Cardiac muscle cell (in vitro differentiated cells and primary cell): ENCODE results near the gene GNAS-AS1. TPM values are rescaled to one million over a fixed set of nuclear protein-coding genes. Genes with fewer than 3 reads are reported as not detected.

Experiments used
- DNase-seq, 2 donors: peaks; one replicate each; pipeline versions ENCODE4 v3.0.0 to v3.0.0-alpha.2; 2010 to 2017; ENCODE audit warnings: low read depth in 1 of 2, low spot score in 1 of 2
- H3K27ac ChIP-seq: fragments of 200-600 bp; sonication (generic); 2 replicates; pipeline ENCODE4 v1.5.1; 2016
- H3K27me3 ChIP-seq: fragments of 200-600 bp; sonication (generic); 2 replicates; pipeline ENCODE4 v1.6.0; 2016; ENCODE audit warnings: control low read depth
- H3K36me3 ChIP-seq: fragments of 200-600 bp; sonication (generic); 2 replicates; pipeline ENCODE4 v1.5.1; 2016; ENCODE audit warnings: control low read depth
- H3K4me1 ChIP-seq: fragments of 200-600 bp; sonication (generic); 2 replicates; pipeline ENCODE4 v1.8.1; 2017; ENCODE audit warnings: low read depth, mild to moderate bottlenecking, mixed run types
- H3K4me3 ChIP-seq: fragments of 200-600 bp; sonication (generic); 2 replicates; pipeline ENCODE4 v1.5.1; 2016; ENCODE audit warnings: mild to moderate bottlenecking
- H3K9me3 ChIP-seq: fragments of 200-600 bp; sonication (generic); 2 replicates; pipeline ENCODE4 v1.5.1; 2017; ENCODE audit warnings: low read depth, mild to moderate bottlenecking, control low read depth
- CTCF ChIP-seq: IDR thresholded peaks from 2 replicates; pipeline ENCODE4 v1.5.1; 2012; ENCODE audit warnings: low read depth, mild to moderate bottlenecking, low read length
- polyA plus RNA-seq: library from polyadenylated mRNA; unstranded; fragments of >200 nt; fragmentation: Nextera tagmentation; extraction: Ambion mirVana; gene quantifications from 2 replicates; pipeline ENCODE4 v1.2.1, GENCODE V29; 2016
- total RNA-seq: library from RNA; depleted of rRNA; stranded (reverse); fragments of >200 nt; gene quantifications from 2 replicates; pipeline ENCODE4 v1.2.3, GENCODE V29; 2016

GNAS-AS1 gene
- total and polyA plus RNA-seq, 2 experiments from 2014 or later, result 1.4 to 1.8 TPM

GRCh38 chr20:58896820-58897219, 46.1 kb upstream of the GNAS-AS1 start:
- no peak for DNase-seq
- Histone ChIP-seq H3K27me3 (no peaks in the 10 kb centered on the region), H3K4me1 (peaks cover 81% of the 10 kb centered on the region), H3K36me3 (peaks cover 2% of the 10 kb centered on the region), H3K27ac (no peak overlapping the region), H3K4me3 (no peak overlapping the region), H3K9me3 (no peaks in the 10 kb centered on the region)
- no peak for TF ChIP-seq CTCF

- H3K27ac ChIP-seq, result peak overlapping the region; percentile 35
- H3K36me3 ChIP-seq, result peaks cover 2% of the 10 kb centered on the region
- no peaks in the 10 kb centered on the region for H3K27me3 ChIP-seq
- TF ChIP-seq CTCF, result no peak
- peaks cover 68% of the 10 kb centered on the region for H3K4me1 ChIP-seq
- no peak for DNase-seq
- no peaks in the 10 kb centered on the region for H3K9me3 ChIP-seq
- H3K4me3 ChIP-seq, result no peak overlapping the region
These were observed 44.9 kb upstream of the GNAS-AS1 start for GRCh38 chr20:58895448-58896180.

GRCh38 chr20:58894652-58895447, 44.1 kb upstream of the GNAS-AS1 start:
- H3K9me3 ChIP-seq, result no peaks in the 10 kb centered on the region
- no peak for TF ChIP-seq CTCF
- H3K36me3 ChIP-seq, result peaks cover 2% of the 10 kb centered on the region
- no peak for DNase-seq
- peak overlapping the region; percentile 95 for H3K4me3 ChIP-seq
- H3K4me1 ChIP-seq, result peaks cover 61% of the 10 kb centered on the region
- no peaks in the 10 kb centered on the region for H3K27me3 ChIP-seq
- H3K27ac ChIP-seq, result peak overlapping the region; percentile 35

- DNase-seq, result no peak
- peaks cover 49% of the 10 kb centered on the region for H3K4me1 ChIP-seq
- peaks cover 2% of the 10 kb centered on the region for H3K36me3 ChIP-seq
- H3K4me3 ChIP-seq, result peak overlapping the region; percentile 95
- no peaks in the 10 kb centered on the region for H3K9me3 ChIP-seq
- H3K27ac ChIP-seq, result peak overlapping the region; percentile 100
- no peak for TF ChIP-seq CTCF
- no peaks in the 10 kb centered on the region for H3K27me3 ChIP-seq
These were observed 42.8 kb upstream of the GNAS-AS1 start for GRCh38 chr20:58893355-58894120.

- no peak for TF ChIP-seq CTCF
- no peaks in the 10 kb centered on the region for H3K9me3 ChIP-seq
- peak overlapping the region; percentile 95 for H3K4me3 ChIP-seq
- H3K27ac ChIP-seq, result peak overlapping the region; percentile 100
- H3K4me1 ChIP-seq, result peaks cover 42% of the 10 kb centered on the region
- no peak for DNase-seq
- H3K36me3 ChIP-seq, result peaks cover 2% of the 10 kb centered on the region
- no peaks in the 10 kb centered on the region for H3K27me3 ChIP-seq
These were observed 42.2 kb upstream of the GNAS-AS1 start for GRCh38 chr20:58892932-58893224.
